H9 (cell line): ENCODE results near the gene LRCH1. TPM values are rescaled to one million over a fixed set of nuclear protein-coding genes. Genes with fewer than 3 reads are reported as not detected.

Experiments
- DNase-seq: peaks from one replicate; pipeline ENCODE4 v3.0.0-alpha.2; 2017
- H2AFZ ChIP-seq: one replicate; pipeline ENCODE4 v1.6.1; 2013; ENCODE audit warnings: mild to moderate bottlenecking, low read length, control low read depth, moderate library complexity
- H2AK5ac ChIP-seq: 2 replicates; pipeline ENCODE4 v1.6.1; 2013; ENCODE audit warnings: low read length, control low read depth, mixed read lengths; ENCODE audit not compliant: insufficient read length
- H2BK120ac ChIP-seq: one replicate; pipeline ENCODE4 v1.6.1; 2013; ENCODE audit warnings: low read depth, mild to moderate bottlenecking, low read length, control low read depth, inconsistent platforms; ENCODE audit not compliant: poor library complexity, severe bottlenecking
- H2BK12ac ChIP-seq: 2 replicates; pipeline ENCODE4 v1.6.1; 2013; ENCODE audit warnings: low read length, control low read depth, mixed read lengths, low read depth; ENCODE audit not compliant: insufficient read length
- H2BK15ac ChIP-seq: 2 replicates; pipeline ENCODE4 v1.6.1; 2013; ENCODE audit warnings: low read depth, low read length, control low read depth
- H2BK20ac ChIP-seq: one replicate; pipeline ENCODE4 v1.6.1; 2013; ENCODE audit warnings: low read depth, mild to moderate bottlenecking, low read length, control low read depth, inconsistent platforms; ENCODE audit not compliant: poor library complexity, severe bottlenecking
- H2BK5ac ChIP-seq: 2 replicates; pipeline ENCODE4 v1.6.1; 2013; ENCODE audit warnings: low read length, control low read depth, mixed read lengths; ENCODE audit not compliant: insufficient read length
- H3K14ac ChIP-seq: 2 replicates; pipeline ENCODE4 v1.6.1; 2013; ENCODE audit warnings: low read length, control low read depth; ENCODE audit not compliant: insufficient read depth
- H3K18ac ChIP-seq: 2 replicates; pipeline ENCODE4 v1.6.1; 2013; ENCODE audit warnings: low read depth, mild to moderate bottlenecking, mixed read lengths, low read length, control low read depth; ENCODE audit not compliant: insufficient read length
- H3K23ac ChIP-seq: 2 replicates; pipeline ENCODE4 v1.6.1; 2013; ENCODE audit warnings: low read length, control low read depth, mixed read lengths, low read depth; ENCODE audit not compliant: insufficient read length
- H3K23me2 ChIP-seq: 2 replicates; pipeline ENCODE4 v1.6.1; 2013; ENCODE audit warnings: low read depth, mild to moderate bottlenecking, mixed read lengths, low read length, control low read depth; ENCODE audit not compliant: insufficient read length, poor library complexity, severe bottlenecking
- H3K27ac ChIP-seq: 2 replicates; pipeline ENCODE4 v1.5.1; 2013; ENCODE audit warnings: low read length, control low read depth, mixed read lengths, low read depth; ENCODE audit not compliant: insufficient read length
- H3K27me3 ChIP-seq: 2 replicates; pipeline ENCODE4 v1.6.1; 2013; ENCODE audit warnings: low read length, control low read depth, inconsistent platforms; ENCODE audit not compliant: insufficient read depth
- H3K4ac ChIP-seq: 2 replicates; pipeline ENCODE4 v1.6.1; 2013; ENCODE audit warnings: low read depth, mild to moderate bottlenecking, control low read depth, inconsistent platforms, low read length, moderate library complexity
- H3K4me1 ChIP-seq: 2 replicates; pipeline ENCODE4 v1.6.1; 2013; ENCODE audit warnings: low read length, control low read depth, inconsistent platforms; ENCODE audit not compliant: insufficient read depth
- H3K4me2 ChIP-seq: 2 replicates; pipeline ENCODE4 v1.6.1; 2013; ENCODE audit warnings: low read length, control low read depth, mixed read lengths; ENCODE audit not compliant: insufficient read length, insufficient read depth
- H3K56ac ChIP-seq: 2 replicates; pipeline ENCODE4 v1.6.1; 2013; ENCODE audit warnings: low read depth, mild to moderate bottlenecking, mixed read lengths, low read length, control low read depth; ENCODE audit not compliant: insufficient read length
- H3K79me1 ChIP-seq: 2 replicates; pipeline ENCODE4 v1.6.1; 2013; ENCODE audit warnings: low read depth, mild to moderate bottlenecking, moderate library complexity, low read length, control low read depth, inconsistent platforms; ENCODE audit not compliant: insufficient read depth, poor library complexity, severe bottlenecking
- H3K79me2 ChIP-seq: 2 replicates; pipeline ENCODE4 v1.6.1; 2013; ENCODE audit warnings: low read length, control low read depth, inconsistent platforms; ENCODE audit not compliant: insufficient read depth
- H3K9ac ChIP-seq: 2 replicates; pipeline ENCODE4 v1.6.1; 2013; ENCODE audit warnings: low read length, control low read depth, mixed read lengths; ENCODE audit not compliant: insufficient read length; ENCODE audit errors: extremely low read depth
- H3K9me3 ChIP-seq: one replicate; pipeline ENCODE4 v1.6.1; 2013; ENCODE audit warnings: low read depth, low read length, inconsistent platforms; ENCODE audit not compliant: control insufficient read depth
- H3T11ph ChIP-seq: one replicate; pipeline ENCODE4 v1.6.1; 2013; ENCODE audit warnings: mild to moderate bottlenecking, low read length, control low read depth, inconsistent platforms
- H4K20me1 ChIP-seq: one replicate; pipeline ENCODE4 v1.6.1; 2013; ENCODE audit not compliant: control insufficient read depth, insufficient read length, insufficient read depth
- H4K5ac ChIP-seq: 2 replicates; pipeline ENCODE4 v1.6.1; 2013; ENCODE audit warnings: low read depth, mild to moderate bottlenecking, mixed read lengths, low read length, control low read depth; ENCODE audit not compliant: insufficient read length
- H4K8ac ChIP-seq: replicated peaks from 2 replicates; pipeline ENCODE4 v1.6.1; 2013; ENCODE audit warnings: low read length, control low read depth, mixed read lengths, low read depth; ENCODE audit not compliant: insufficient read length
- H4K91ac ChIP-seq: 2 replicates; pipeline ENCODE4 v1.6.1; 2013; ENCODE audit warnings: low read depth, mild to moderate bottlenecking, moderate library complexity, mixed read lengths, low read length, control low read depth; ENCODE audit not compliant: insufficient read length
- H3K27ac Mint-ChIP-seq, 3 experiments: 2 replicates in 2 of 3; 3 replicates in 1 of 3; pipeline ENCODE4 v1.8.0; 2020 to 2021; ENCODE audit warnings: mixed read lengths in 3 of 3, mild to moderate bottlenecking in 1 of 3, moderate library complexity in 1 of 3
- H3K27me3 Mint-ChIP-seq: 2 replicates; pipeline ENCODE4 v1.8.0; 2021; ENCODE audit warnings: low read depth, mild to moderate bottlenecking, moderate library complexity, mixed read lengths
- H3K36me3 Mint-ChIP-seq, 3 experiments: 2 replicates in 2 of 3; 3 replicates in 1 of 3; pipeline ENCODE4 v1.8.0; 2020 to 2021; ENCODE audit warnings: low read depth in 3 of 3, mixed read lengths in 3 of 3; ENCODE audit not compliant: insufficient read depth in 1 of 3
- H3K4me1 Mint-ChIP-seq, 2 experiments: 2 replicates each; pipeline ENCODE4 v1.8.0; 2020; ENCODE audit warnings: mixed read lengths in 2 of 2
- H3K4me3 Mint-ChIP-seq, 2 experiments: 2 replicates in 1 of 2; 3 replicates in 1 of 2; pipeline ENCODE4 v1.8.0; 2020 to 2021; ENCODE audit warnings: mild to moderate bottlenecking in 2 of 2, mixed read lengths in 2 of 2, moderate library complexity in 1 of 2
- H3K9me3 Mint-ChIP-seq, 2 experiments: 2 replicates in 1 of 2; 3 replicates in 1 of 2; pipeline ENCODE4 v1.8.0; 2020; ENCODE audit warnings: mild to moderate bottlenecking in 2 of 2, mixed read lengths in 2 of 2, moderate library complexity in 1 of 2
- WGBS: extraction: QIAGEN DNeasy Blood & Tissue Kit; methylation state at CpG from one replicate; pipeline ENCODE4 v1.1.7; 2013; ENCODE audit warnings: missing lambda C conversion rate, low lambda C conversion rate, mixed read lengths; ENCODE audit not compliant: insufficient read length; ENCODE audit errors: extremely low coverage; 5-methylcytosine and 5-hydroxymethylcytosine counted together
- total RNA-seq: library from RNA; stranded (reverse); gene quantifications from 2 replicates; pipeline ENCODE4 v1.2.1, GENCODE V29; 2021
- TF ChIP-seq, protein P1 (sequence below): fragments of 200-600 bp; sonication (generic); conservative IDR thresholded peaks from 3 replicates; pipeline ENCODE4 v1.8.0; 2021; ENCODE audit warnings: antibody characterized with exemption, mild to moderate bottlenecking

The LRCH1 gene
- total RNA-seq, 1 experiment from 2014 or later: 8.0 TPM

DNA sequence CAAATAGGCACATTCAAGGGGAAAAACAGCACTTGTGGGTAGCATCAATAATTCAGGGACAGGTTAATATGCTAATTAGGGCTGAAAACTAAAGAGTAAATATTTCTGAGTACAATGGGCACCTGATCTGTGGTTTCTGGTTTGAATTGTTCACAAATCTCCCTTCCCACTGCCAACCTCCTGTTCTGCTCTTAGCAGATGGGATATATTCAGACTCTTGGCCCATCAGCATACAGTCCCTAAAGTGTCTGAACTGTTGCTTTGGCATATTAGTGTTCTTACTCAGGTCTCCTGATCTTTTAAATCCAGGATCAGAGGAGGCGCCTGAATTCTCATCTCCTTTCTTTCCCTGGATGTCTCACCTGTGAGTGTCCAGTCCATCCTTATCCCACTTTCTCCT lies 8.2 kb upstream of the LRCH1 start:
- Histone ChIP-seq H2BK5ac (no peak overlapping the region), H3K9ac (no peak overlapping the region), H4K8ac (no peak overlapping the region), H4K5ac (no peak overlapping the region), H2BK12ac (no peak overlapping the region), H2BK15ac (no peak overlapping the region), H4K91ac (no peak overlapping the region), H3K56ac (no peak overlapping the region), H3K27ac (no peak overlapping the region), H3K23ac (no peak overlapping the region), H3K14ac (no peak overlapping the region), H2AK5ac (no peak overlapping the region), H3K23me2 (no peaks in the 10 kb centered on the region), H3K18ac (no peak overlapping the region), H4K20me1 (no peaks in the 10 kb centered on the region), H3K4me1 (no peaks in the 10 kb centered on the region), H3K9me3 (no peaks in the 10 kb centered on the region), H3K79me1 (no peaks in the 10 kb centered on the region), H3K79me2 (no peaks in the 10 kb centered on the region), H2BK120ac (no peak overlapping the region), H3K27me3 (no peaks in the 10 kb centered on the region), H3K4ac (no peak overlapping the region), H3K4me2 (no peak overlapping the region), H2BK20ac (no peak overlapping the region), H3T11ph (no peak overlapping the region), H2AFZ (no peak overlapping the region)
- H3K4me3 Mint-ChIP-seq: no peak overlapping the region
- no peak for DNase-seq
- no peaks in the 10 kb centered on the region for H3K4me1 Mint-ChIP-seq
- no peaks in the 10 kb centered on the region for H3K9me3 Mint-ChIP-seq
- no CpG with 5 or more reads among the region's 1 CpG for whole genome bisulfite sequencing
- no peaks in the 10 kb centered on the region for H3K36me3 Mint-ChIP-seq
- no peak overlapping the region for H3K27ac Mint-ChIP-seq
- TF ChIP-seq, protein P1, sequence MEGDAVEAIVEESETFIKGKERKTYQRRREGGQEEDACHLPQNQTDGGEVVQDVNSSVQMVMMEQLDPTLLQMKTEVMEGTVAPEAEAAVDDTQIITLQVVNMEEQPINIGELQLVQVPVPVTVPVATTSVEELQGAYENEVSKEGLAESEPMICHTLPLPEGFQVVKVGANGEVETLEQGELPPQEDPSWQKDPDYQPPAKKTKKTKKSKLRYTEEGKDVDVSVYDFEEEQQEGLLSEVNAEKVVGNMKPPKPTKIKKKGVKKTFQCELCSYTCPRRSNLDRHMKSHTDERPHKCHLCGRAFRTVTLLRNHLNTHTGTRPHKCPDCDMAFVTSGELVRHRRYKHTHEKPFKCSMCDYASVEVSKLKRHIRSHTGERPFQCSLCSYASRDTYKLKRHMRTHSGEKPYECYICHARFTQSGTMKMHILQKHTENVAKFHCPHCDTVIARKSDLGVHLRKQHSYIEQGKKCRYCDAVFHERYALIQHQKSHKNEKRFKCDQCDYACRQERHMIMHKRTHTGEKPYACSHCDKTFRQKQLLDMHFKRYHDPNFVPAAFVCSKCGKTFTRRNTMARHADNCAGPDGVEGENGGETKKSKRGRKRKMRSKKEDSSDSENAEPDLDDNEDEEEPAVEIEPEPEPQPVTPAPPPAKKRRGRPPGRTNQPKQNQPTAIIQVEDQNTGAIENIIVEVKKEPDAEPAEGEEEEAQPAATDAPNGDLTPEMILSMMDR: no peak
- H3K27me3 Mint-ChIP-seq: peaks cover 2% of the 10 kb centered on the region; the same call in 1 of the 2 replicates
